ENCODE measurements around the gene PPM1H.

DNA sequence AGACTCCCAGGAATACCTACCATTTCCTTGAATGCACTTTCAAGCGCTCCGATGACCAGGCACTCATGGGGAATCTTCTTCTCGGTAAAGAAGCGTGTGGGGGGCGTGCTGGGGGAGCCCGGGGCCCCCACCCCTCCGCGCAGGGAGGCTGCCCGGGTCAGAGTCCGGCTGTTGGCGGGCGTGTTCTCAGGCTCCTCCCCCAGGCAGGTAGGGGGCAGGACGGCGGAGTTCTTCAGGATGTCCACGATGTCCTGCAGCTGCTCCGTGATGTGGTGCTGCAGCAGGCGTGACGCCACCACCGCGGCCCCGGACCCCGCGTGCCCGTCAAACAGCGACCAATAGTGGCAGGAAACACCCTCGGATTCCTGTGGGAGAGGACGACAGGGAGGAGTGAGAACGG, 133.2 kb downstream of the PPM1H start:
- TF ChIP-seq CTCF (IDR thresholded peaks at IDR 0.05; ENCODE audit: low read length), result no peak
- no peak for TF ChIP-seq EZH2 (IDR thresholded peaks at IDR 0.05; ENCODE audit: borderline replicate concordance, low read length)

Data from OCI-LY1 (cell line).